ENCODE measurements around the gene SP8. TPM values are rescaled to one million over a fixed set of nuclear protein-coding genes. Genes with fewer than 3 reads are reported as not detected.

Gene SP8
- total and polyA plus RNA-seq, 4 donors: 0.33 to 7.7 (median 2.1) TPM

DNA sequence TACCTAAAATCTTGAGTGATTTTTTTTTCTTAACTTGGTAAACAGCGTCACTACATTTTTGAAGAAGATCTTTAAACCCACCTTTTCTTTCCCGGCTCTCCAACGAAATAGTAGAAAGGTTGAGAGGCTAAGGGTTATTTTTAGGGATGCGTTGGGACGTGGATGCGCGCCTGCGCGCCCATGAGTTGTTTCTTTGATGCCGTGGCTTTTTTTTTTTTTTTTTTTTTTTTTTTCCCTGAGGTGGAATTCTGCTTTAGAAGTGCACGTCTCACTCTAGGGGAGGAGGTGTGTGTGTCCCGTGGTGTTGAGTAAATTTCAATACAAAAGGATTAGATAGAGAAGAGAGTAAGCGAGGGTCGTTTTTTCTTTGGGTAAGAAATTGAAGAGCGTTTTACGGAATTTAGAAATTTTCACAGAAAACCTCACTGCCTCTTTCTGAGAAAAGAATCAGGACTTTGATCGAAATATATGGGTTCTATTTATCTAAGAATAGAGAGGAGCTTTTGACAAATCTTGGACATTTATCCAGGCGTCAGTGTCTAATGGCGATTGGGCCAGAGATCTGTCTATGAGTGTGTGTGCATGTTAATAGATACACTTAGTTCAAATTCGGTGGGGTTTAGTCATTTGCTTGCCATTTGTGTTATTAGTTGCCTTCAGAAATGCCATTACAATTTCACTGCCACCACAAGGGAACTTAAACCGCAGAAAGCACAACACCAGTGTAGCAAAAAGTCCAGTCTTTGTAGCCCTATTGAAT, 1.2 kb upstream of the SP8 start:
- Histone ChIP-seq H3K4me1 (ENCODE audit: control insufficient read depth, insufficient read depth, low read length) (peaks cover 35% of the 10 kb centered on the region), H3K4me3 (ENCODE audit: low read depth, low read length) (peak overlapping the region; percentile 50), H3K27ac (ENCODE audit: low read depth, low read length) (peak overlapping the region; percentile 69), H3K36me3 (ENCODE audit: control insufficient read depth, insufficient read depth, low read length) (no peaks in the 10 kb centered on the region), H3K9me3 (ENCODE audit: control insufficient read depth, insufficient read depth, low read length) (no peaks in the 10 kb centered on the region), H3K27me3 (ENCODE audit: control insufficient read depth, insufficient read depth, low read length) (peaks cover 98% of the 10 kb centered on the region)
- DNase-seq (ENCODE audit: low read depth in 4 of 6, low spot score in 6 of 6): peak in 2 of 6 donors; percentile 38 to 62
- WGBS (ENCODE audit: insufficient coverage): 7% methylated on average over 3 of the region's 21 CpGs

GRCh38 chr7:20786421-20786778, 286 bp downstream of the SP8 start:
- no peak for DNase-seq (ENCODE audit: low read depth in 4 of 6, low spot score in 6 of 6)
- Histone ChIP-seq H3K27ac (ENCODE audit: low read depth, low read length) (peak overlapping the region; percentile 17), H3K9me3 (ENCODE audit: control insufficient read depth, insufficient read depth, low read length) (no peaks in the 10 kb centered on the region), H3K36me3 (ENCODE audit: control insufficient read depth, insufficient read depth, low read length) (no peaks in the 10 kb centered on the region), H3K27me3 (ENCODE audit: control insufficient read depth, insufficient read depth, low read length) (peaks cover 96% of the 10 kb centered on the region), H3K4me3 (ENCODE audit: low read depth, low read length) (peak overlapping the region; percentile 50), H3K4me1 (ENCODE audit: control insufficient read depth, insufficient read depth, low read length) (peaks cover 35% of the 10 kb centered on the region)
- 6% methylated on average over 8 of the region's 14 CpGs for WGBS (ENCODE audit: insufficient coverage)

DNA sequence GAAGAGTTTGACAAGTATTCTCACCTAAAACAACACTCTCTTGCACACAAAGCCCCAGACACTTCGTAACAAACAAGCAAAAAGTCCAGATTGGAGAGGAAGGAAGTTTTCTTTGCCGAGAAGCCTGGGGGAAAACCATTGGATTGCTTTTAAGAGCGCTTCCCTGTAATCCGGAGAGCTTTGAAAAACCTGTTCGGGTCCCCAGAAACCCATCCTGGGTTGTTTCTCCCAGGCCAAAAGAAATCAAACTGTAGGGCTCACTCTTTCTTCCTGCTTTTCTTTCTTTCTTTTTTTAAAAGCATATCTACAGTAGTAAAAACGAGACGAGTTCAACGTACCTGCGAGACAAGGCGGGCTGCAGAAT, 655 bp downstream of the SP8 start:
- peak in 2 of 6 donors; percentile 37 to 55 for DNase-seq (ENCODE audit: low read depth in 4 of 6, low spot score in 6 of 6)
- H3K9me3 ChIP-seq (ENCODE audit: control insufficient read depth, insufficient read depth, low read length): no peaks in the 10 kb centered on the region
- peak overlapping the region; percentile 17 for H3K27ac ChIP-seq (ENCODE audit: low read depth, low read length)
- peak overlapping the region; percentile 50 for H3K4me3 ChIP-seq (ENCODE audit: low read depth, low read length)
- WGBS (ENCODE audit: insufficient coverage): 0% methylated on average over 4 of the region's 10 CpGs
- H3K36me3 ChIP-seq (ENCODE audit: control insufficient read depth, insufficient read depth, low read length): no peaks in the 10 kb centered on the region
- H3K27me3 ChIP-seq (ENCODE audit: control insufficient read depth, insufficient read depth, low read length): peaks cover 96% of the 10 kb centered on the region
- peaks cover 31% of the 10 kb centered on the region for H3K4me1 ChIP-seq (ENCODE audit: control insufficient read depth, insufficient read depth, low read length)

DNA sequence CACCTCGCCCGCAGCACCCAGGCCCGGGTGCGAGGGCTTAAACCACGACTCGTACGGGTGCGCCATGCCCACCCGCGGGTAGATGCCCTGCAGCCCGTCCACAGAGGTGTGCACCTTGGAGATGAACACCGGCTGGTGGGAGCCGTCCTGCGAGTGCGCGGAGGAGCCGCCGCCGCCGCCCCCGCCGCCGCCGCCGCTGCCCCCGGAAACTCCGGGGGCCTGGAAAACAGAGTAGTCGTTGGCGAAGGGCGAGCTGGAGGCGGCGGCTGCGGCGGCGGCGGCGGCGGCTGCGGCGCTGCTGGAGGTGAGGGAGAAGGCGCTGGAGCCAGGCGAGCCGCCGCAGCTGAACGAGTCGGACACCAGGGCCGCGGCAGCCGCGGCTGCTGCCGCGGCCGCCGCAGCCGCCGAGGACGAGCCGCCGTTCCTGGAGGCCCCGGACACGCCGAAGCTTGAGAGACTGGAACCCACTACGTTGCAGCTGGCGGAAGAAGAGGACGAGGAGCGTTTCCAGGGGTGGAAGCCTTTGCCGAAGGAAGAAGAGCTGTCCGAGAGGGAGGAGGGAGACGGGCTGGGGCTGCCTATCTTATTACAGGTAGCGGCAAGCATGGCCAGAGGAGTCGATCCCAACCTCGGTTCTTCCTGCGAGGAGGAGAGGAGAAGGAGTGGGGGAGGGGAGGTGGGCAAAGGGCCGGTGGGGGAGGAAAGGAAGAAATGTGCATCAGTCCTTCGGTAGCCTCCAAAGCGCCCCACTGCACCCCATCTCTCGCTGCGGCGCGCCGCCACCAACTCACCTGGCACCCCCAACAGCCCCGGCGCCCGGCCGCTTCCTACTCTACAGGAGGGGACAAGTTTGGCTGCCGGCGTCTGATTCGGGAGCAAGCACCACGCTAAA, 1.3 kb downstream of the SP8 start:
- Histone ChIP-seq H3K4me3 (ENCODE audit: low read depth, low read length) (peak overlapping the region; percentile 50), H3K27ac (ENCODE audit: low read depth, low read length) (peak overlapping the region; percentile 25), H3K27me3 (ENCODE audit: control insufficient read depth, insufficient read depth, low read length) (peaks cover 96% of the 10 kb centered on the region), H3K9me3 (ENCODE audit: control insufficient read depth, insufficient read depth, low read length) (no peaks in the 10 kb centered on the region), H3K4me1 (ENCODE audit: control insufficient read depth, insufficient read depth, low read length) (peaks cover 28% of the 10 kb centered on the region), H3K36me3 (ENCODE audit: control insufficient read depth, insufficient read depth, low read length) (no peaks in the 10 kb centered on the region)
- WGBS (ENCODE audit: insufficient coverage): under 1% methylated on average over 84 of the region's 89 CpGs
- peak in 2 of 6 donors; percentile 46 to 55 for DNase-seq (ENCODE audit: low read depth in 4 of 6, low spot score in 6 of 6)

DNA sequence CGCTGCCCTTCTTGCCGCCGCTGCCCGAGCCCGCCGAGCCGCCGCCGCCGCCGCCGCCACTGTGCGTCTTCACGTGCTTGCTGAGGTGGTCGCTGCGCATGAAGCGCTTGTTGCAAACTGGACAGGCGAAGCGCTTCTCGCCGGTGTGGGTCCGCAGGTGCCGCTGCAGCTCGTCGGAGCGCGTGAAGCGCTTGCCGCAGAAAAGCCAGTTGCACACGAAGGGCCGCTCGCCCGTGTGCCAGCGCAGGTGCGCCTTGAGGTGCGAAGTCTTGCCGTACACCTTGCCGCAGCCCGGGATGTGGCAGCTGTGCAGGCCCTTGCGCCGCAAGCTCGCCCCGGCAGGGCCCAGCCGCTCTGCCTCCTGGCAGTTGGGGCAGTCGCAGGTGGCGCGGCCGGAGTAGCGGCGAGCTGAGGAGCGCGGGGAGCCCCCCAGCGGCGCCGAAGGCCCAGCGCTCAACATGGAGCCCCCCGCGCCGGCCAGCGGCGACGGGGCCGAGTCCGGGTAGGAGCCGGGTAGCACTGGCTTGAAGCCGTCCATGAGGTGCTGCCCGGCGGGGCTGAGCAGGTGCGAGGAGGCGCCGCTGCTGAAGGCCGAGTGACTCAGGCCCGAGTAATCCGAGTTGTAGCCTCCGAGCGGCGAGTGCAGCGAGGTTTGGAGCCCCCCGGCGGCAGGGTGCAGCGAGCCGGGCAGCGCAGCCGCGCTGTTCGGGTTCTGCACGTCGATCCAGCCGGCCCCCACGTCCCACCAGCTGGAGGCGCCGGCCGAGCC, 2.1 kb downstream of the SP8 start:
- peaks cover 95% of the 10 kb centered on the region for H3K27me3 ChIP-seq (ENCODE audit: control insufficient read depth, insufficient read depth, low read length)
- DNase-seq (ENCODE audit: low read depth in 4 of 6, low spot score in 6 of 6): peak in 1 of 6 donors; percentile 61
- peaks cover 28% of the 10 kb centered on the region for H3K4me1 ChIP-seq (ENCODE audit: control insufficient read depth, insufficient read depth, low read length)
- WGBS (ENCODE audit: insufficient coverage): under 1% methylated on average over 93 of the region's 93 CpGs
- H3K9me3 ChIP-seq (ENCODE audit: control insufficient read depth, insufficient read depth, low read length): no peaks in the 10 kb centered on the region
- H3K36me3 ChIP-seq (ENCODE audit: control insufficient read depth, insufficient read depth, low read length): no peaks in the 10 kb centered on the region
- no peak overlapping the region for H3K27ac ChIP-seq (ENCODE audit: low read depth, low read length)
- peak overlapping the region; percentile 16 for H3K4me3 ChIP-seq (ENCODE audit: low read depth, low read length)

DNA sequence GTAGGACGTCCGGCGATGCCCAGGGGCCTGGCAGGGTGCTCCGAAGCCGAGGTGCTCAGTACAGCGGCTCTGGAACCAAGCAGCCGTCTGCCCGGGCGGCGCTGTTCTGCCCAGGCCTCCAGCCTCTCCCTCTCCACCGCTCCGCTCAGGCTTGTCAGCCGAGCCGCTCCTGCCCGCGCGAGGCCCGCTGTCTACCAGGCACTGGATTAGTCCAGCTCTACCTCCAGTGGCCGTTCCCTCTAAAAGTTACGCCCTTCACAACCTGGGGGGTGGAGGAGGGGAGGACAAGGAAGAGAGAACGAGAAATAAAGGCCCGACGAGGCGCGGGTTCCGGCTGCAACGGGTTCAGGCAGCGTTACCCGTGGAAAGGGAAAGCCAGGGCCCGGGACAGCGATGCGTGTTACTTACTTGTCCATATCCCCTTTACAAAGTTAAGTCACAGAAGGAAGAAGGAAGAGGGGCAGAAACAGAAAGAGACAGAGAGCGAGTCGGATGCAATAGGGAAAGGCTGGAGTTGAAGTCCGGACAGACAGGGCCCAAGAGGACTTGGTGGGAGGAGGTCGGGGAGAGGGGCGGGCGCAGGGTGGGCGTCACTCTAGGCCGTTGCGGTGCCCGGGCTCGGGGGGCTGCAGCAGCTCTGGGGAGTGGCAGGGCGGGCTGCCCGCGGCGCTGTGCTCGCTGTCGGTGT, 2.8 kb downstream of the SP8 start:
- WGBS (ENCODE audit: insufficient coverage): 0% methylated on average over 27 of the region's 49 CpGs
- H3K27ac ChIP-seq (ENCODE audit: low read depth, low read length): peak overlapping the region; percentile 52
- peak in 2 of 6 donors; percentile 62 to 71 for DNase-seq (ENCODE audit: low read depth in 4 of 6, low spot score in 6 of 6)
- peaks cover 95% of the 10 kb centered on the region for H3K27me3 ChIP-seq (ENCODE audit: control insufficient read depth, insufficient read depth, low read length)
- peaks cover 32% of the 10 kb centered on the region for H3K4me1 ChIP-seq (ENCODE audit: control insufficient read depth, insufficient read depth, low read length)
- H3K36me3 ChIP-seq (ENCODE audit: control insufficient read depth, insufficient read depth, low read length): no peaks in the 10 kb centered on the region
- H3K4me3 ChIP-seq (ENCODE audit: low read depth, low read length): peak overlapping the region; percentile 31
- H3K9me3 ChIP-seq (ENCODE audit: control insufficient read depth, insufficient read depth, low read length): no peaks in the 10 kb centered on the region

DNA sequence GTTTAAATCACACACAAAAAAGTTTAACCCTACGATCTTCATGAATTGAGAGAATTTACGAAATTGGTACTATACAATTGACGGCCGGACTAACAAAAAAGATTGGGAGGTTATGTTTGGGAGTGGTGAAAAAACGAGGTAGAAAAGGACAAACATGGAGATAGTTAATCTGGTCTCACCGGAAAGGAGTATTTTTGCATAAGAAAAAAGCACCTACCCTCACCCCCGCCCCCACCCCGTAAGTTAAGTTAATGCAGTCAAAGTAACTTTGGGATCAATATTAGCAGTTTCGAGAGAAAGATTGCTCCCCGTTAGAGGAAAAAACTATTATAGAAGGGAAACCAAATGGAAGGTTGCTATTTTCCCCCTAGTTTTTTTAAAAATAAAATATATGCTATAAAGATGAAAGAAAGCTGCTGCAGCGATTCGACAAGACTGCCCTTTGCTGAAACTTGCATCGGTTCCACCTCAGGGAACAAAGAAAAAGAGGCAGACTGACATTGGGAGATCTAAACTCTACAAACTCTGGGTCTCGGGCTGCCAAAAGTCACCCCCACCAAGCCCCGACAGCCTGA, 3.5 kb downstream of the SP8 start:
- H3K27ac ChIP-seq (ENCODE audit: low read depth, low read length): peak overlapping the region; percentile 52
- no peaks in the 10 kb centered on the region for H3K9me3 ChIP-seq (ENCODE audit: control insufficient read depth, insufficient read depth, low read length)
- no peaks in the 10 kb centered on the region for H3K36me3 ChIP-seq (ENCODE audit: control insufficient read depth, insufficient read depth, low read length)
- H3K4me3 ChIP-seq (ENCODE audit: low read depth, low read length): peak overlapping the region; percentile 31
- peak in 1 of 6 donors; percentile 47 for DNase-seq (ENCODE audit: low read depth in 4 of 6, low spot score in 6 of 6)
- H3K4me1 ChIP-seq (ENCODE audit: control insufficient read depth, insufficient read depth, low read length): peaks cover 38% of the 10 kb centered on the region
- peaks cover 95% of the 10 kb centered on the region for H3K27me3 ChIP-seq (ENCODE audit: control insufficient read depth, insufficient read depth, low read length)
- 14% methylated on average over 7 of the region's 15 CpGs for WGBS (ENCODE audit: insufficient coverage)

DNA sequence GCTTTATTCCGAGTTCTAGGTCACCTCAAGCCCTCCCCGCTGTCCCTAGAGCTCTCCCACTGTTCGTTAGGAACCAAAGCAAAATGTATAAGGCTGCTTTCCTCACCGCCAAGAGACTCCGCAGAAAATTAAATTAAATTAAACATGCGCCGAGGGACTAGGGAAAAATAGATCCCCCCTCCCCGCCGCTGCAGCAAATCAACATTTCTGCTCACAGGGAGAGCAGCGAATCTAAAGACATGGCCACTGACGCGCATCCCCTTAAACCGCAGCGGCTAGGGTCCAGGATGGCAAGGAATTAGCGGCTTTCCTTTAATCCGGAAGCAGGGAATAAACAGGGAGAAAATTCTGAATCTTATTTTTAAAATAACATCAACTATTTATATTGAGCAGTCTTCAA, 7.6 kb downstream of the SP8 start:
- H3K27me3 ChIP-seq (ENCODE audit: control insufficient read depth, insufficient read depth, low read length): peaks cover 88% of the 10 kb centered on the region
- 24% methylated on average over 9 of the region's 16 CpGs for WGBS (ENCODE audit: insufficient coverage)
- no peak overlapping the region for H3K4me3 ChIP-seq (ENCODE audit: low read depth, low read length)
- no peaks in the 10 kb centered on the region for H3K9me3 ChIP-seq (ENCODE audit: control insufficient read depth, insufficient read depth, low read length)
- peaks cover 29% of the 10 kb centered on the region for H3K4me1 ChIP-seq (ENCODE audit: control insufficient read depth, insufficient read depth, low read length)
- peak in 2 of 6 donors; percentile 25 to 39 for DNase-seq (ENCODE audit: low read depth in 4 of 6, low spot score in 6 of 6)
- H3K27ac ChIP-seq (ENCODE audit: low read depth, low read length): no peak overlapping the region
- H3K36me3 ChIP-seq (ENCODE audit: control insufficient read depth, insufficient read depth, low read length): no peaks in the 10 kb centered on the region
